HG03139 (cell line): Measurements from ENCODE around the gene UBR3.
"Not testable (repeated sequence)": the region's sequence is repeated elsewhere in the genome, so short reads cannot be mapped to it uniquely, and the experiment has no call there.

Source experiments
- ATAC-seq: cut with Tn5 transposase; IDR thresholded peaks from one replicate; pipeline ENCODE4 v1.9.1; 2021; ENCODE audit not compliant: unreplicated experiment

Gene UBR3

DNA sequence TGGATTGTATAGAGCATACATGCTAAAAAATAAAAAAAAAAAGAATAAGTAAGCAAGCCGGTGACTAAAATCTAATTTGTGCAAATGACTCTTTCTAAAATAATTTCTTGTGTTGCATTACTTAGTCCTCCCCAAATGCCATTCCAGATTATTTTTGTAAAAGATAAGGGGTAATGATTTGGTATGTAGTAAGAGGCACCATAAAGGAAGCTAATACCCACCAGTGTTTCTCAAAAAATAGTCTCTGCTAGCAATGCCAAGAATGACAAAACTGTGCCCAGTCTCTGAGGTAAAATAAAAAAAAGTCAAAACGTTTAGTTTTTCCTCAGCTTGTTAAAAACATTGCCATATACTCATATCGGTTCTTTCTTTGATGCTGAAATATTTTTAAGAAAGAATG is 5.2 kb upstream of the UBR3 start:
- ATAC-seq, result no peak

GRCh38 chr2:169822785-169823392 is 4.4 kb upstream of the UBR3 start:
- ATAC-seq, result no peak

DNA sequence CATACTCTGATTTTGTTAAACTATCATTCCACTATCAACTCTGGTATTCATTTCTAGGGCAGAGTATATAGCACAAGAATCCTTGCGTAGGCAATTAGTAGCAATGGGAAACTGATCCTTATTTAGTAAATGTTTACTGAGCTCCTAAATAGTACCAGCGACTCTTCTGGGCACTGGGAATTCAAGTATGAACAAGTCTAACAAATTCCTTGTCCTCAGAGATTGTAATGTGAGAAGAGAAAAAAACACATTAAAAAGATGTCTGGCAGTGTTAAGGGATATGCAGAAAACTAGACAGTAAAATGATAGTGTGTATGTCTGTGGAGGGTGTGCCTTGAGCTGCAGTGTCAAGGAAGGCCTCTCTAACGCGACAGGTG is 3.3 kb upstream of the UBR3 start:
- no peak for ATAC-seq

DNA sequence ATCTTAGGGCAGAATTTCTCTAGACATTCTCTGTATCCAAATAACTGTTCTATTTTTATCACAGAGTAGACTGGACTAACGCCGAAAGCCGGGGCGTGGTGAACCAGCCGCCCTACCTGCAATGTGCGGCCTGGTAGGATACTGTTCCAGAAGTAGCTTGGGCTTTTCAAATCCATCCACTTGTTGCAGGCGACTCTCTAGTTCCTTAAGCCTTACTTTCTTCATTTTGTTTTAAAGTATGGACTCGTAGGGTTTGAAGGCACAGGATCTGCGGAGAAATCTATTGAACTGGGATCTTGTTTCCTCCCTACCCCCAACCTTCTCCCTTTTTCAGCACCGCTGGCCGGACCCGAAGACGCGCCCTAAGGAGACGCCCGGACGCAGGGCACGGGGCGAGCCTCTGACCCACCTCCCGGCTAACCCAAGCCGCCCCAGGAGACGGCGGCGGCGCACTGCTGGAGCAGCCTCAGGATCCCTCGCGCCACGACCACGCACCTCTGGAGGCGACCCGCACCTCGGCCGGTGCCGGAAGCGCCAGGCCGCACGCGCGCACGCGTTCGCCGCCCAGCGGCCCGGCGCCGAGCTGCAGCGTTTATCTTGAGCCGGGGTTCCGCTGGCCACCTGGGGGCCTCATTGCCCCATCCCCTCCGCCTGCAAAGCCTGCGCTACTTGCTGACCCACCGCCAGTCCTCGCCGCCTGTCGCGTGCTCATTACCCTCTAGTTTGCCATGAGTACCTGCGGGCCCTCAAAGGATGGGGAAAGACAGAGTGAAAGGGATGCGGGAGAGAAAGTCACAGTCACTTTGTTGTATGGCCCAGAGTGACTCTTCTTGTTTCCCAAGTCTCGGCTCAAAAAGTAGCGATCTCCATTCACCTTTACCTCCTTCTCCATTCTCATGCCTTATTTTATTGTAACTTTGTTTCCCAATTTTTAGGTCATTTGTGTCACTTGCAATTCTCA is 2.6 kb upstream of the UBR3 start, which contains the start of gene METTL5:
Gene METTL5 (minus strand): TSS at position 533 of the 961 bp plus-strand sequence. CDS start 308 bp downstream, at position 225.
- peak; percentile 49 for ATAC-seq

DNA sequence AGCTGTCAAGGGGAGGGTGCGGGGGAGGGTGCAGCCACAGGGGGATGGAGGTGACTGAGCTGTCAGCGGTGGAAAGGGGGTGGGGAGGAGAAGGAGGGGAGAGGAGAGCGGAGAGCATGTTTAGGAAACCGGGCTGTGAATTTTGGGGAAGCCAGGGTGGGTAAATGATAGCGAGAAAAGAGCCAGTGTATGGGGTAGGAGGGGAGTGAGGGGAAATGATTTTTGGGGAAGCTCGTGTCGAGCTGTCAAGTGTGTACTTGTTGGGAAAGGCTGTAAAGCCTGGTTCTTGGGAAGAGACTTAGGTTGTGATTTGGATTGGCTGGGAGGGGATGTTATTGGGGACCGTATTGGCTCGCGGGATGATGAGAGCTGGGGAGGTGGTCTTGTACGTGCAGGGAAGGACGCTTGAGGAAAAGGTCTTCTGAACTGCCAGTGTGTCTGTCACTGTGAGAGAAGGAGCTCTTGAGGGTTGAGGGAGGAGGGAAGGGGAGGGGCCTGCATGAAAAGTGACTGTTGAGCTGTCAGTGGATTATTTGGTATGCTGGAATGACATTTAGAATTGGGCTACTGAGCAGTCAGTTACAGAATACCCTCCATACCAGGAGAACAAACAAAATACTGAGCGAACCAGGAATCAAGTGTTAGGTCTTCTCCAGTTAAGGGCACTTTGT is 1.0 kb downstream of the UBR3 start:
- peak; percentile 21 for ATAC-seq

DNA sequence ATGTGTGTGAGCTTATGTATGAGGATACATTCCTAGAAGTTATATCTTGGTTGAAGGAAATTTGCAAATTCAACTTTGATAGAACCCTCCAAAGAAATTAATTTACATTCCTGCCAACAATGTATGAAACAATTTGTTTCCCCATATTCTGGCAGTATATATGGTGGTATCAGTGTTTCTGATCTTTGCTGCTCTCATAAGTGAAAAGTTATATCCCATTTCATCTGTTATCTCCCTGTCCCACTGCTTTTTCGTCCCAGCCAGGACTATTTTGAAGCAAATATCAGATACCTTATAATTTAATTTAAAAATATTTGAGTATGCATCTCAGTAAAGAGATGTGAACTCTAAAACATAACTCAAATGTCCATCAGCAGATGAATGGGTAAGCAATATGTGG is 7.1 kb downstream of the UBR3 start:
- no peak for ATAC-seq

DNA sequence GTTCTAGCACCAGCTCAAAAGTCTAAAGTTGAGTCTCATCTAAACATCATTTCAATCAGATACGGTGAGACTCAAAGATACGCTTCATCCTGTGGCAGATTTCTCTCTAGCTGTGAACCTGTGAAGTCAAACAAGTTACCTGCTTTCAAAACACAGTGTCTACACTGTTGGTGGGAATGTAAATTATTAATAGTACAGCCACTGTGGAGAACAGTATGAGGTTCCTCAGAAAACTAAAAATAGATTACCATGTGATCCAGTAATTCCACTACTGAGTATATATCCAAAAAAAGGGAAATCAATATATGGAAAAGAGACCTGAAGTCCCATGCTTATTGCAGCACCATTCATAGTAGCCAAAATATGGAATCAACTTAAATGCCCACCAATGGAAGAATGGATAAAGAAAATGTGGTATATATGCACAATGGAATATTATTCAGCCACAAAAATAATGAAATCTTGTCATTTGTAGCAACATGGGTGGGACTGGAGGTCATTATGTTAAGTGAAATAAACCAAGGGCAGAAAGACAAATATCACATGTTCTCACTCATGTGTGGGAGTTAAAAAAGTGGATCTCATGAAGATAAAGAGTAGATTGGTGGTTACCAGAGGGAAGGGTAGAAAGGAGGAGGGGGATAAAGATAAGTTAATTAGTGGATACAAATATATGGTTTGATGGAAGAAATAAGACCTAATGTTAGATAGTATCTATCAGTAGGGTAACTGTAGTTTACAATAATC is 11.7 kb downstream of the UBR3 start:
- ATAC-seq, result no peak

DNA sequence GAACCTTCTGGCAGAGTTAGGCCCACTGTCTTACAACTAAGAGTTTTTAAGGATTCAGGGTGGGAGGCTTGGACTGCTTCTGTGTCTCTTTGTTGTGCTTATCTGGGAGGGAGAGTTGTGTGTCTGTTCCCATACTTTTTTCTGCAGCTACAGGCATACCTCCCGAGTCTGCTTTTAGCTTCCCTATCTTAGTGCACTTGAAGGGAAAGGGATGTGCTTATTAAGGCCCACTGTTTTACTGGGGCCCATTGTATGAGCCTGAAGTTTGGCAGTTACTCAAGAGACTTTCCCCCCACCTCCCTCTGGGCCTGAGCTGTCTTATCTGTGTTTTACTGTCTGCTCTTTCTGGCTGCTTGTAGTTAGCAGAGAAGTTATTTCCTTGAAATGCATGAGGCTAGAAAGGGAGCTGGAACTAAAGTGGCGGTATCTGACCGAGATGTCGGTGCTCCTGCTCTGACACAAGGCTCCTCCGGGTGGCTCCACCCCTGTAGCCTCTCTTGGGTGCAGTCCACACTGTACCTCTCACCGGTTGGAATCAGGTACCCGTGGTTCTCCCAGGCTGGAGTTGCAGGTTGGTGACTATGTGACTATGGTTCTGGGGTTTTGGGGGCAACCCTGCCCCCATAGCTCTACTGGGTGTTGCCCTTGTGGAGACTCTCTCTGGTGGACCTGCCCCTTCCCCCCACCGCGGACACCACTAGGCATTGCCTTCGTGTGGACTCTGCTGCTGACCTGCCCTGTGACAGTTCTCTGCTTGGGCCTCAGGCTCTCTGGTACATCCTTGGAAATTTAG is 12.9 kb downstream of the UBR3 start:
- ATAC-seq, result no peak

DNA sequence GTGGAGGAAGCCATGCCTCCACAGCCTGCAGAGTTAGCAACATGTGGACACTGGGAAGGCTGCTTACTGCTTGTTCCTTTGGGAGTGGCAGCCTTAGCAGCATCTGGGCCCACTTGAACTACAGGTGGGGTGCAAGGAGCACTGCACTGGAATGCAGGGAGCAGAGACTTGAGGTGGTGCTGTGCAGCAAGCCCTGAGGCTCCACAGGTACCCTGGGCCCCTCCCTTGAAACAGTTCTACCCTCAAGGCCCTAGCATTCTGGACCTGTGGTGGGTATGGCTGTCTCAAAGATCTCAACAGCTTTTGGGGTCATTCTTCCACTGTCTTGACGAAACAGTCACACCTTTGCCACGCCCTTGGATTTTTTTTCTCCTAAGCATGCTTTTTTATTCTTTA is 13.5 kb downstream of the UBR3 start:
- ATAC-seq, result no peak

GRCh38 chr2:169841625-169842024 is 14.4 kb downstream of the UBR3 start:
- ATAC-seq, result not testable (repeated sequence)

DNA sequence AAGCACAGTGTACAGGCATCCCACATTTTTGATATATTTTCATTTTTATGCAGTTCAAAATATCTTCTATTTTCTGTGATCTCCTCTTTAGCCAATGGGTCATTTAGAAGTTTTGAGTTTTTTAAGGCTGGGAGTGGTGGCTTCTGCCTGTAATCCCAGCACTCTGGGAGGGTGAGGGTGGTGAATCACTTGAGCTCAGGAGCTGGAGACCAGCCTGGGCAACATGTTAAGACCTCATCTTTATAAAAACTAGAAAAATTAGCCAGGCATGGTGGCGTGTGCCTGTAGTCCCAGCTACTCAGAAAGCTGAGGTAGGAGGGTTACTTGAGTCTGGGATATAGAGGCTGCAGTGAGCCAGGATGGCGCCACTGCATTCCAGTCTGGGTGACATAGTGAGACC is 17.8 kb downstream of the UBR3 start:
- no peak for ATAC-seq

DNA sequence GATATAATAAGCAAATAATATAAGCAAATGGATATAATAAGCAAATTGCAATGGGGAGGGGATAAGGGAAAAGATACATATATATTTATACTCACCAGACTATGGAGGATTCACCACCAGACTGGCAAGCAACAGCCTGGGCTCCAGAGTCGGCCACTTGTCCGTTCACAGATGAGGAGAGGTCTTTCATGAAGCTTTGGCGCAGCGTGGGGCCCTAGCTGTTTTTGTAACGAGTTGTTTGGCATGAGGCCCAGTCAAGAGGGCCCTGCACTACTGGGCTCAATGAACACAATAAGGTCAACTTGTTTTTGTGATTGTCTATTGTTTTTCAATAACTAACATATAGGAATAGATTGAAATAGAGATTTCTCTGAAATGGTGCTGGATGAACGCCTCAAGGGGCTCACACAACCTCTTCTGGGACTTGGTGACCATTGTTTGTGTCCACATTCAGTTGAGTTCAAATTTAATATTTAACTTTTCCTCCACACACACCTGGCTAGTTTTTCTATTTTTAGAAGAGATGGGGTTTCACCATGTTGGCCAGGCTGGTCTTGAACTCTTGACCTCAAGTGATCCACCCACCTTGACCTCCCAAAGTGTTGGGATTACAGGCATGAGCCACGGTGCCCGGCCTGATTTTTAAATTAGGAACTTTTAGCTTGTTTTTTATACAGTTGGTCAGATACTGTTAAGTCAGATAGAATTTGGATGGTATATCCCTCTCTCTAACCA is 21.9 kb downstream of the UBR3 start:
- not testable (repeated sequence) for ATAC-seq

- ATAC-seq, result no peak
These were observed 22.5 kb downstream of the UBR3 start for GRCh38 chr2:169849710-169850109.

- no peak for ATAC-seq
These were observed 25.9 kb downstream of the UBR3 start for GRCh38 chr2:169853041-169853668.

GRCh38 chr2:169855281-169856258 is 28.3 kb downstream of the UBR3 start:
- ATAC-seq, result not testable (repeated sequence)

DNA sequence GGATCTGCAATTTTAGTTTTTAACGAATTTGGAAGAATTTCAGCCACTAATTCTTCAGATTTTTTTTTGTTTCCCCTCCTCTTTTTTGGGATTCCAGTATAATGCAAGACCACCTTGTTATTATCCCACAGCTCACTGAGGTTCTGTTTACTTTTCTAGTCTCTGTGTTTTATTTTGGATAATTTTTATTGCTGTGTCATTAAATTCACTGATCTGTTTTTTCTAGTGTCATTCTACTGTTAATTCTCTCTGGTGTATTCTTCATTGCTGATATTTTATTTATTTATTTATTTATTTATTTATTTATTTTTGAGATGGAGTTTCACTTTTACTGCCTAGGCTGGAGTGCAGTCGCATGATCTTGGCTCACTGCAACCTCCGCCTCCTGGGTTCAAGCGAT is 32.2 kb downstream of the UBR3 start:
- ATAC-seq, result no peak

- ATAC-seq, result no peak
These were observed 32.9 kb downstream of the UBR3 start for GRCh38 chr2:169860149-169860548.

GRCh38 chr2:169862816-169863215 is 35.6 kb downstream of the UBR3 start:
- ATAC-seq, result no peak
